HEK293 (cell line): ENCODE data around the gene MLH3.

Experiments used
- CTCF ChIA-PET: fragments of 350-600 bp; formaldehyde crosslinking; extraction: SDS; loops from one replicate; lab custom pipeline; 2021; ENCODE audit warnings: antibody characterized with exemption; lab: Yijun Ruan, JAX
- POLR2A ChIA-PET: fragments of 300-600 bp; formaldehyde crosslinking; extraction: SDS; loops from one replicate; lab custom pipeline; 2020; ENCODE audit warnings: antibody characterized with exemption, inconsistent platforms; lab: Yijun Ruan, JAX
- H3K27ac ChIP-seq: fragments of 200-500 bp; sonication (Bioruptor generic); 2 replicates; pipeline ENCODE4 v1.5.1; 2014; ENCODE audit warnings: low read depth, low read length, control low read depth, inconsistent platforms; ENCODE audit errors: extremely low read depth
- H3K36me3 ChIP-seq, 2 experiments: fragments of 200-500 bp in 1 of 2; sonication (Bioruptor generic) in 1 of 2; 1 replicate in 1 of 2; 2 replicates in 1 of 2; pipeline ENCODE4 v1.5.1; 2014 to 2017; ENCODE audit warnings: inconsistent platforms in 2 of 2, low read length in 2 of 2; ENCODE audit not compliant: control insufficient read depth in 2 of 2, insufficient read depth in 1 of 2
- H3K4me1 ChIP-seq: fragments of 200-500 bp; sonication (Bioruptor generic); 2 replicates; pipeline ENCODE4 v1.5.1; 2014; ENCODE audit warnings: mild to moderate bottlenecking, low read length, inconsistent platforms; ENCODE audit not compliant: control insufficient read depth, insufficient read depth
- H3K4me3 ChIP-seq: 2 replicates; pipeline ENCODE4 v1.5.1; 2011; ENCODE audit warnings: low read depth, mild to moderate bottlenecking, control low read depth, low read length, moderate library complexity
- H3K9me3 ChIP-seq: fragments of 200-500 bp; sonication (Bioruptor generic); 2 replicates; pipeline ENCODE4 v1.5.1; 2014; ENCODE audit warnings: low read depth, low read length, inconsistent platforms; ENCODE audit not compliant: control insufficient read depth, insufficient read depth
- BCL11B ChIP-seq: fragments of 450-650 bp; formaldehyde crosslinking; IDR thresholded peaks from 2 replicates; pipeline ENCODE4 v1.5.1; 2016; ENCODE audit warnings: low read depth, missing biosample characterization, missing genetic modification characterization
- FEZF1 ChIP-seq: fragments of 450-650 bp; formaldehyde crosslinking; IDR thresholded peaks from 2 replicates; pipeline ENCODE4 v1.5.1; 2016; ENCODE audit warnings: missing biosample characterization, missing genetic modification characterization
- HOXD13 ChIP-seq: sonication (generic); formaldehyde crosslinking; IDR thresholded peaks from 2 replicates; pipeline ENCODE4 v1.8.0; 2022; ENCODE audit warnings: missing genetic modification reagents, borderline replicate concordance
- IKZF3 ChIP-seq: fragments of 450-650 bp; IDR thresholded peaks from 2 replicates; pipeline ENCODE4 v1.5.0; 2018; ENCODE audit warnings: missing biosample characterization, mild to moderate bottlenecking, missing genetic modification characterization, moderate library complexity
- RBAK ChIP-seq: fragments of 450-650 bp; formaldehyde crosslinking; IDR thresholded peaks from 2 replicates; pipeline ENCODE4 v1.5.1; 2016; ENCODE audit warnings: missing biosample characterization, missing genetic modification characterization
- SCRT1 ChIP-seq: fragments of 450-650 bp; formaldehyde crosslinking; IDR thresholded peaks from 2 replicates; pipeline ENCODE4 v1.5.1; 2016; ENCODE audit warnings: missing biosample characterization, missing genetic modification characterization, borderline replicate concordance
- TRIM28 ChIP-seq: IDR thresholded peaks from 2 replicates; pipeline ENCODE4 v1.6.1; 2011; ENCODE audit warnings: low read length, control low read depth, borderline replicate concordance
- TSHZ1 ChIP-seq: fragments of 450-650 bp; formaldehyde crosslinking; IDR thresholded peaks from 2 replicates; pipeline ENCODE4 v1.5.1; 2016; ENCODE audit warnings: missing biosample characterization, missing genetic modification characterization, borderline replicate concordance
- WT1 ChIP-seq: fragments of 450-650 bp; formaldehyde crosslinking; IDR thresholded peaks from 2 replicates; pipeline ENCODE4 v1.5.1; 2016; ENCODE audit warnings: missing biosample characterization, missing genetic modification characterization
- YY1 ChIP-seq: fragments of 450-650 bp; formaldehyde crosslinking; IDR thresholded peaks from 2 replicates; pipeline ENCODE4 v1.5.1; 2018; ENCODE audit warnings: missing biosample characterization, missing genetic modification characterization
- ZBTB7A ChIP-seq: fragments of 450-650 bp; formaldehyde crosslinking; IDR thresholded peaks from 2 replicates; pipeline ENCODE4 v1.5.1; 2016; ENCODE audit warnings: low read depth, missing biosample characterization, missing genetic modification characterization
- ZNF121 ChIP-seq: fragments of 450-650 bp; formaldehyde crosslinking; IDR thresholded peaks from 2 replicates; pipeline ENCODE4 v1.5.1; 2016; ENCODE audit warnings: missing biosample characterization, missing genetic modification characterization
- ZNF214 ChIP-seq: fragments of 450-650 bp; formaldehyde crosslinking; IDR thresholded peaks from 2 replicates; pipeline ENCODE4 v1.5.1; 2017; ENCODE audit warnings: missing biosample characterization, mild to moderate bottlenecking, missing genetic modification characterization, borderline replicate concordance
- ZNF416 ChIP-seq: fragments of 450-650 bp; formaldehyde crosslinking; IDR thresholded peaks from 2 replicates; pipeline ENCODE4 v1.5.1; 2016; ENCODE audit warnings: missing biosample characterization, missing genetic modification characterization
- ZNF426 ChIP-seq: fragments of 450-650 bp; formaldehyde crosslinking; IDR thresholded peaks from 2 replicates; pipeline ENCODE4 v1.5.1; 2017; ENCODE audit warnings: missing biosample characterization, missing genetic modification characterization, mild to moderate bottlenecking, inconsistent platforms, moderate library complexity
- ZNF518A ChIP-seq: fragments of 450-650 bp; formaldehyde crosslinking; conservative IDR thresholded peaks from 2 replicates; pipeline ENCODE4 v1.5.1; 2016; ENCODE audit warnings: low read depth, missing biosample characterization, missing genetic modification characterization
- ZNF621 ChIP-seq: fragments of 450-650 bp; formaldehyde crosslinking; IDR thresholded peaks from 2 replicates; pipeline ENCODE4 v1.5.1; 2017; ENCODE audit warnings: missing biosample characterization, missing genetic modification characterization
- ZNF670 ChIP-seq: fragments of 450-650 bp; formaldehyde crosslinking; IDR thresholded peaks from 2 replicates; pipeline ENCODE4 v1.5.1; 2016; ENCODE audit warnings: missing biosample characterization, missing genetic modification characterization, low read depth
- ZNF777 ChIP-seq: fragments of 450-650 bp; formaldehyde crosslinking; IDR thresholded peaks from 2 replicates; pipeline ENCODE4 v1.5.1; 2017; ENCODE audit warnings: missing biosample characterization, missing genetic modification characterization, borderline replicate concordance
- ZNF792 ChIP-seq: fragments of 450-650 bp; formaldehyde crosslinking; IDR thresholded peaks from 2 replicates; pipeline ENCODE4 v1.5.1; 2016; ENCODE audit warnings: missing biosample characterization, missing genetic modification characterization
- ZSCAN5A ChIP-seq: fragments of 450-650 bp; formaldehyde crosslinking; IDR thresholded peaks from 2 replicates; pipeline ENCODE4 v1.5.1; 2016; ENCODE audit warnings: missing biosample characterization, missing genetic modification characterization

Gene MLH3

GRCh38 chr14:74982661-74983060 lies 68.6 kb downstream of the MLH3 start (continued):
- no peak for TF ChIP-seq TSHZ1 (tag by site-specific recombination)
- TF ChIP-seq ZSCAN5A (tag by site-specific recombination): no peak
- TF ChIP-seq ZNF670 (tag by site-specific recombination): no peak
- TF ChIP-seq ZNF518A (tag by site-specific recombination): no peak
- TF ChIP-seq ZNF792 (tag by site-specific recombination): no peak
- no peak for TF ChIP-seq ZNF416 (tag by site-specific recombination)
- TF ChIP-seq TRIM28: no peak

- CTCF ChIA-PET: interaction anchor here (0.6 kb wide), 2 partner anchors 21 to 321 kb away, joined by 3 to 4 read pairs; no protein-coding TSS in a partner anchor
- no peak overlapping the region for H3K4me3 ChIP-seq
- no peaks in the 10 kb centered on the region for H3K36me3 ChIP-seq
- H3K27ac ChIP-seq: no peak overlapping the region
- no peak for TF ChIP-seq ZNF518A (tag by site-specific recombination)
- TF ChIP-seq RBAK: no peak
- no peak for TF ChIP-seq ZNF121 (tag by site-specific recombination)
- no peak for TF ChIP-seq YY1 (tag by site-specific recombination)
- TF ChIP-seq SCRT1 (tag by site-specific recombination): no peak
- no peak for TF ChIP-seq BCL11B (tag by site-specific recombination)
- no peak for TF ChIP-seq ZNF777 (tag by site-specific recombination)
- TF ChIP-seq ZNF670 (tag by site-specific recombination): no peak
- TF ChIP-seq IKZF3: no peak
- no peak for TF ChIP-seq FEZF1 (tag by site-specific recombination)
- TF ChIP-seq HOXD13 (CRISPR knock-in tag): no peak
- no peak for TF ChIP-seq ZNF214
- TF ChIP-seq ZNF426 (tag by site-specific recombination): no peak
- TF ChIP-seq ZNF621 (tag by site-specific recombination): no peak
- no peak for TF ChIP-seq WT1 (tag by site-specific recombination)
- TF ChIP-seq ZBTB7A (tag by site-specific recombination): no peak
- TF ChIP-seq, all 188 proteins: peak for 0
- POLR2A ChIA-PET: interaction anchor here (0.6 kb wide), 1 partner anchor 58 kb away, joined by 4 read pairs; no protein-coding TSS in a partner anchor
- Histone ChIP-seq H3K4me1 (no peaks in the 10 kb centered on the region; the same call in 1 of the 2 replicates), H3K9me3 (no peaks in the 10 kb centered on the region)
Measured at GRCh38 chr14:74981833-74982232, 69.4 kb downstream of the MLH3 start.
